Small intestine (tissue), 7 donors: ENCODE results near the gene TAF1. TPM values are rescaled to one million over a fixed set of nuclear protein-coding genes. Genes with fewer than 3 reads are reported as not detected.
"Not testable (repeated sequence)": the region's sequence is repeated elsewhere in the genome, so short reads cannot be mapped to it uniquely, and the experiment has no call there.

Experiments used
- DNase-seq, 2 donors: peaks; one replicate each; pipeline versions ENCODE4 v3.0.0 to v3.0.0-alpha.2; 2013
- FAIRE-seq: peaks from 2 replicates; lab custom pipeline; 2012; peaks lifted over from hg19 to GRCh38; lab: Jason Lieb, UNC
- H3K27ac ChIP-seq, 3 donors: one replicate each; pipeline ENCODE4 v1.5.1; 2013; ENCODE audit warnings: low read length in 2 of 3, mild to moderate bottlenecking in 2 of 3, control low read depth in 1 of 3, inconsistent platforms in 1 of 3, low read depth in 1 of 3, moderate library complexity in 1 of 3
- H3K27me3 ChIP-seq, 3 donors: one replicate each; pipeline ENCODE4 v1.6.1; 2013; ENCODE audit warnings: low read length in 3 of 3, inconsistent platforms in 1 of 3; ENCODE audit not compliant: control insufficient read depth in 3 of 3, insufficient read depth in 3 of 3
- H3K36me3 ChIP-seq, 3 donors: one replicate each; pipeline ENCODE4 v1.6.1; 2013; ENCODE audit warnings: low read length in 3 of 3, inconsistent platforms in 1 of 3, low read depth in 1 of 3, mild to moderate bottlenecking in 1 of 3, moderate library complexity in 1 of 3; ENCODE audit not compliant: control insufficient read depth in 3 of 3, insufficient read depth in 2 of 3
- H3K4me1 ChIP-seq, 3 donors: one replicate each; pipeline ENCODE4 v1.6.1; 2013; ENCODE audit warnings: low read length in 2 of 3, inconsistent platforms in 1 of 3, low read depth in 1 of 3, mild to moderate bottlenecking in 1 of 3, moderate library complexity in 1 of 3; ENCODE audit not compliant: control insufficient read depth in 3 of 3, insufficient read depth in 2 of 3
- H3K4me3 ChIP-seq, 3 donors: one replicate each; pipeline ENCODE4 v1.5.1; 2013; ENCODE audit warnings: low read length in 3 of 3, control low read depth in 1 of 3, inconsistent platforms in 1 of 3, low read depth in 1 of 3, mild to moderate bottlenecking in 1 of 3, moderate library complexity in 1 of 3
- H3K9me3 ChIP-seq, 2 donors: one replicate each; pipeline ENCODE4 v1.6.1; 2013; ENCODE audit warnings: low read depth in 1 of 2, low read length in 1 of 2; ENCODE audit not compliant: control insufficient read depth in 2 of 2, insufficient read depth in 1 of 2
- WGBS, 3 donors: extraction: QIAGEN DNeasy Blood & Tissue Kit; methylation state at CpG; one replicate each; pipeline ENCODE4 v1.1.7; 2013; 5-methylcytosine and 5-hydroxymethylcytosine counted together
- polyA plus RNA-seq, 4 donors: library from polyadenylated mRNA; stranded (reverse) in 3 of 4; unstranded in 1 of 4; fragments of 200-250 nt in 3 of 4; fragments of 120-200 nt in 1 of 4; gene quantifications; one replicate each; pipeline versions ENCODE4 v1.2.1 to v1.2.3, GENCODE V29; 2013
- donor health status: healthy with polysubstance abuse.
- donor health status: control.
- donor health status: control.
- donor health status: Bipolar disorder and iron deficiency.
- donor health status: healthy.

The TAF1 gene
- polyA plus RNA-seq, 4 donors: 4.3 to 38.2 (median 10.3) TPM

GRCh38 chrX:71352439-71352838, 13.7 kb upstream of the TAF1 start:
- WGBS, 3 donors: 70 to 85% (median 84%) methylated on average over 5 of the region's 5 CpGs
- H3K4me3 ChIP-seq, H3K27me3 ChIP-seq, H3K36me3 ChIP-seq, H3K27ac ChIP-seq, H3K4me1 ChIP-seq, H3K9me3 ChIP-seq, DNase-seq, FAIRE-seq: not testable (repeated sequence)

GRCh38 chrX:71364221-71364620, 1.9 kb upstream of the TAF1 start:
- no peaks in the 10 kb centered on the region for H3K27me3 ChIP-seq
- no peaks in the 10 kb centered on the region for H3K4me1 ChIP-seq
- no peaks in the 10 kb centered on the region for H3K9me3 ChIP-seq
- FAIRE-seq (no peak), DNase-seq (no peak)
- peaks cover 0 to 3% (median 0%) of the 10 kb centered on the region in 3 donors for H3K36me3 ChIP-seq
- no peak overlapping the region for H3K27ac ChIP-seq
- 97 to 98% (median 97%) methylated on average over 12 to 14 of the region's 14 CpGs for WGBS, 3 donors
- H3K4me3 ChIP-seq: no peak overlapping the region

DNA sequence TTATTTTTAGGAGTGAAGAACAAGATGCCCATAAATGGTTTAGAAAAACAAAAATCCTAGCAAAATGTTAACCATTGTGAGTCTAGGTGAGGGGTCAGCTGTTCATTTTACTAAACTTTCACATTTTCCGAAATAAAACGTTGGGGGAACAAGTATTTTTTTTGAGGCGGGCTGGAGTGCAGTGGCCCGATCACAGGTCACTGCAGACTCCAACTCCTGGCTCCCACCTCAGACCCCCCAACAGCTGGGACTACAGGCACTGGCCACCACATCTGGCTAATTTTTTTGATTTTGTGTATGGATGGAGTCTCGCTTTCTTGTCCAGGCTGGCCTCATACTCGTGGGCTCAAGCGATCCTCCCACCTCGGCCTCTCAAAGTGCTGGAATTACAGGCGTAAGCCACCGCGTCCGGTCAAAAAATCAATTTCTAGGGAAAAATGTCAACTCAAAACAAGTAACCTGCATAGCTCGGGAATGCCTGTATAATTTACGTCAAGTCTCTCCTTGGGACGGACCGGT, 742 bp upstream of the TAF1 start:
- WGBS, 3 donors: 3 to 45% (median 11%) methylated on average over 13 to 16 of the region's 16 CpGs
- FAIRE-seq: no peak
- no peaks in the 10 kb centered on the region for H3K27me3 ChIP-seq
- H3K4me3 ChIP-seq: peak overlapping the region; percentile 12 to 80 (median 56)
- H3K27ac ChIP-seq: peak overlapping the region; percentile 71 to 96 (median 82)
- H3K9me3 ChIP-seq: no peaks in the 10 kb centered on the region
- peaks cover 0 to 10% (median 0%) of the 10 kb centered on the region in 3 donors for H3K36me3 ChIP-seq
- H3K4me1 ChIP-seq: no peaks in the 10 kb centered on the region
- DNase-seq: no peak

GRCh38 chrX:71366674-71367256, 608 bp downstream of the TAF1 start:
- FAIRE-seq (no peak), DNase-seq (peak; percentile 6 to 44)
- WGBS, 3 donors: 1 to 48% (median 6%) methylated on average over 29 to 36 of the region's 36 CpGs
- Histone ChIP-seq H3K9me3 (no peaks in the 10 kb centered on the region), H3K4me1 (no peaks in the 10 kb centered on the region), H3K4me3 (peak overlapping the region; percentile 62 to 80 (median 72)), H3K36me3 (peaks cover 0 to 11% (median 0%) of the 10 kb centered on the region in 3 donors), H3K27me3 (no peaks in the 10 kb centered on the region), H3K27ac (peak overlapping the region; percentile 87 to 99 (median 91))

GRCh38 chrX:71367396-71367795, 1.2 kb downstream of the TAF1 start:
- FAIRE-seq (no peak), DNase-seq (peak in 1 of 2 donors; percentile 7)
- H3K4me3 ChIP-seq: peak overlapping the region in 2 of 3 donors; percentile 62 to 80
- no peaks in the 10 kb centered on the region for H3K9me3 ChIP-seq
- 17 to 42% (median 20%) methylated on average over 14 of the region's 14 CpGs for WGBS, 3 donors
- peak overlapping the region; percentile 14 to 99 (median 91) for H3K27ac ChIP-seq
- peaks cover 0 to 11% (median 0%) of the 10 kb centered on the region in 3 donors for H3K36me3 ChIP-seq
- no peaks in the 10 kb centered on the region for H3K27me3 ChIP-seq
- no peaks in the 10 kb centered on the region for H3K4me1 ChIP-seq

GRCh38 chrX:71372388-71372787, 6.2 kb downstream of the TAF1 start:
- H3K4me3 ChIP-seq: no peak overlapping the region
- no peak for FAIRE-seq
- WGBS, 3 donors: 74 to 94% (median 86%) methylated on average over 4 of the region's 4 CpGs
- no peaks in the 10 kb centered on the region for H3K4me1 ChIP-seq
- H3K27ac ChIP-seq: no peak overlapping the region
- DNase-seq: no peak
- H3K27me3 ChIP-seq: no peaks in the 10 kb centered on the region
- H3K9me3 ChIP-seq: no peaks in the 10 kb centered on the region
- H3K36me3 ChIP-seq: peaks cover 0 to 26% (median 0%) of the 10 kb centered on the region in 3 donors

GRCh38 chrX:71378732-71379131, 12.6 kb downstream of the TAF1 start:
- no peak overlapping the region for H3K4me3 ChIP-seq
- no peak overlapping the region for H3K27ac ChIP-seq
- H3K36me3 ChIP-seq: peaks cover 0 to 41% (median 10%) of the 10 kb centered on the region in 3 donors
- H3K27me3 ChIP-seq: no peaks in the 10 kb centered on the region
- no peaks in the 10 kb centered on the region for H3K9me3 ChIP-seq
- FAIRE-seq (no peak), DNase-seq (no peak)
- WGBS, 3 donors: 87 to 93% (median 87%) methylated on average over 3 of the region's 3 CpGs
- H3K4me1 ChIP-seq: no peaks in the 10 kb centered on the region

GRCh38 chrX:71391725-71392124, 25.6 kb downstream of the TAF1 start:
- H3K27ac ChIP-seq, H3K27me3 ChIP-seq, H3K4me3 ChIP-seq, FAIRE-seq, H3K4me1 ChIP-seq, DNase-seq, H3K9me3 ChIP-seq: not testable (repeated sequence)
- WGBS, 3 donors: 82 to 97% (median 92%) methylated on average over 4 of the region's 4 CpGs
- peaks cover 6 to 37% (median 13%) of the 10 kb centered on the region in 3 donors for H3K36me3 ChIP-seq
